Brain microvascular endothelial cell (primary cell): ENCODE results near the gene RGS21.

Experiments used
- DNase-seq: peaks from one replicate; pipeline ENCODE4 v3.0.0-alpha.2; 2020
- H3K27ac ChIP-seq: fragments of 250-450 bp; sonication (Bioruptor Pico); 2 replicates; pipeline ENCODE4 v1.5.1; 2020; ENCODE audit warnings: mild to moderate bottlenecking, moderate library complexity
- H3K27me3 ChIP-seq: fragments of 250-450 bp; sonication (Bioruptor Pico); replicated peaks from 2 replicates; pipeline ENCODE4 v1.5.1; 2020; ENCODE audit warnings: mild to moderate bottlenecking
- H3K36me3 ChIP-seq: fragments of 250-450 bp; sonication (Bioruptor Pico); replicated peaks from 2 replicates; pipeline ENCODE4 v1.5.1; 2020; ENCODE audit warnings: mild to moderate bottlenecking
- H3K4me3 ChIP-seq: 2 replicates; pipeline ENCODE4 v1.5.1; 2011; ENCODE audit warnings: low read depth, mild to moderate bottlenecking, control low read depth, low read length, moderate library complexity
- CTCF ChIP-seq: IDR thresholded peaks from 2 replicates; pipeline ENCODE4 v1.5.1; 2011; ENCODE audit warnings: low read depth, mild to moderate bottlenecking, moderate library complexity, low read length, control low read depth, inconsistent platforms; ENCODE audit errors: missing control alignments
- in situ Hi-C: cut with HindIII; loops from 2 replicates; pipeline ENCODE4 v1.10.0; 2017; ENCODE audit warnings: low sequenced_read_pairs, low pct_ligation_motif_present

The RGS21 gene

DNA sequence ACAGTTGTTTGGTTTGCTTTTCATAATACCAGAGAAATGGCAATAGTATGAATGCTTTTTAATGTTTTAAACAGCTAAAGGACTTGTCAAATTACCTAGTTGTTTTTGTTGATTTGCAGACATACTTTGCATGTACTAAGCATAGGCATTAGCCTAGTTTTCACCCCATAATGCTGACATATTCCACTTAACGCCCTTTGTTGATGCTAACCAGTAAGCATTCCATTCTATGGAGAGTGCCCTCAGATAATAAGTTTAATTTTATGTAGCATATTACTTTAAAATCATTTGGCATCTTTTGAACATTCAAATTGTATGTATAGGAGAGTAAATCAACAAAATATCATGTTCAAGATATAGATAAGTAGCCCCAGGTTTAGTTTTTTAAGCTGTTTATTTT lies 32.5 kb downstream of the RGS21 start:
- DNase-seq: no peak
- in situ Hi-C loops: no loop called here
- no peak for TF ChIP-seq CTCF
- no peak overlapping the region for H3K27ac ChIP-seq
- no peak overlapping the region for H3K4me3 ChIP-seq
- H3K36me3 ChIP-seq: no peaks in the 10 kb centered on the region
- no peaks in the 10 kb centered on the region for H3K27me3 ChIP-seq

DNA sequence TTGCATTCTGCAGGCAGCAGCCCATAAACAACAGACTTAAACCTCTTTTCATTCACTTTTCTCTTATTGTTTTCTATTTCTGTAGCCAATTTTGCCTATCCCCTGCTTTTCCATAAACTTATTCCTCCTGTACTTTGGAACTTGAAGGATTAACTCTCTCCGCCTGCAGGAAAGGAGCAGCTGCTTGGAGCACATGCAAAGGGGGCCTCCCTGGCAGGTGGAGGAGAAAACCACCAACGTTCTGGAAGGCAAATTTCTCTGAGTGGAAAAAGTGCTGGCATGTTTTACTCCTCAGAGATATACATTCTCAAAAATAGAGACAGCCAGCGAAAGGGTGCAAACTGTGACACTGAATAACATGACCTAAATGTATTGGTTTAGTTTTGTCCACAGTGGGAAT lies 33.6 kb downstream of the RGS21 start:
- no peaks in the 10 kb centered on the region for H3K27me3 ChIP-seq
- TF ChIP-seq CTCF: no peak
- H3K36me3 ChIP-seq: no peaks in the 10 kb centered on the region
- H3K27ac ChIP-seq: no peak overlapping the region
- in situ Hi-C loops: no loop called here
- DNase-seq: no peak
- no peak overlapping the region for H3K4me3 ChIP-seq

- Histone ChIP-seq H3K27me3 (no peaks in the 10 kb centered on the region), H3K4me3 (no peak overlapping the region), H3K27ac (no peak overlapping the region), H3K36me3 (no peaks in the 10 kb centered on the region)
- in situ Hi-C loops: no loop called here
- DNase-seq: no peak
- no peak for TF ChIP-seq CTCF
These were observed 34.8 kb downstream of the RGS21 start for GRCh38 chr1:192351550-192351949.

- Histone ChIP-seq H3K27ac (no peak overlapping the region), H3K27me3 (no peaks in the 10 kb centered on the region), H3K4me3 (no peak overlapping the region), H3K36me3 (no peaks in the 10 kb centered on the region)
- TF ChIP-seq CTCF: no peak
- no peak for DNase-seq
- in situ Hi-C loops: no loop called here
These were observed 41.1 kb downstream of the RGS21 start for GRCh38 chr1:192357924-192358323.

- in situ Hi-C loops: no loop called here
- H3K36me3 ChIP-seq: no peaks in the 10 kb centered on the region
- DNase-seq: no peak
- H3K27me3 ChIP-seq: no peaks in the 10 kb centered on the region
- no peak for TF ChIP-seq CTCF
- no peak overlapping the region for H3K4me3 ChIP-seq
- no peak overlapping the region for H3K27ac ChIP-seq
These were observed 41.6 kb downstream of the RGS21 start for GRCh38 chr1:192358402-192358801.

- H3K4me3 ChIP-seq: no peak overlapping the region
- no peak for DNase-seq
- no peaks in the 10 kb centered on the region for H3K36me3 ChIP-seq
- H3K27ac ChIP-seq: no peak overlapping the region
- H3K27me3 ChIP-seq: no peaks in the 10 kb centered on the region
- in situ Hi-C loops: no loop called here
- TF ChIP-seq CTCF: no peak
These were observed 42.0 kb downstream of the RGS21 start for GRCh38 chr1:192358822-192359221.
